ENCODE data around the gene FETUB. TPM values are rescaled to one million over a fixed set of nuclear protein-coding genes. Genes with fewer than 3 reads are reported as not detected.
A peak's percentile ranks its signal among the peaks of the same experiment; 100 is the strongest.
"Not testable (repeated sequence)": the region's sequence is repeated elsewhere in the genome, so short reads cannot be mapped to it uniquely, and the experiment has no call there.

Gene FETUB
- total RNA-seq, 1 donor from 2014 or later, result not detected

GRCh38 chr3:186613637-186614265 lies 26.4 kb upstream of the FETUB start:
- DNase-seq (ENCODE audit: low read depth), result no peak

- no peak for DNase-seq (ENCODE audit: low read depth)
Measured at GRCh38 chr3:186614266-186614596, 26.0 kb upstream of the FETUB start.

GRCh38 chr3:186614597-186615483 lies 25.4 kb upstream of the FETUB start:
- DNase-seq (ENCODE audit: low read depth), result peak; percentile 82

- no peak for DNase-seq (ENCODE audit: low read depth)
Measured at GRCh38 chr3:186616299-186616617, 23.9 kb upstream of the FETUB start.

- DNase-seq (ENCODE audit: low read depth), result peak; percentile 82
Measured at GRCh38 chr3:186617036-186617946, 22.9 kb upstream of the FETUB start.

- DNase-seq (ENCODE audit: low read depth), result no peak
Measured at GRCh38 chr3:186618318-186618938, 21.8 kb upstream of the FETUB start.

- no peak for DNase-seq (ENCODE audit: low read depth)
Measured at GRCh38 chr3:186619787-186620212, 20.4 kb upstream of the FETUB start.

GRCh38 chr3:186620213-186621092 lies 19.7 kb upstream of the FETUB start:
- no peak for DNase-seq (ENCODE audit: low read depth)

GRCh38 chr3:186621894-186622650 lies 18.1 kb upstream of the FETUB start:
- DNase-seq (ENCODE audit: low read depth), result no peak

GRCh38 chr3:186622651-186623310 lies 17.4 kb upstream of the FETUB start:
- no peak for DNase-seq (ENCODE audit: low read depth)

GRCh38 chr3:186624598-186624997 lies 15.6 kb upstream of the FETUB start:
- DNase-seq (ENCODE audit: low read depth), result no peak

- DNase-seq (ENCODE audit: low read depth), result no peak
Measured at GRCh38 chr3:186625600-186626042, 14.6 kb upstream of the FETUB start.

- DNase-seq (ENCODE audit: low read depth), result no peak
Measured at GRCh38 chr3:186626254-186626847, 13.8 kb upstream of the FETUB start.

- no peak for DNase-seq (ENCODE audit: low read depth)
Measured at GRCh38 chr3:186627852-186628414, 12.3 kb upstream of the FETUB start.

GRCh38 chr3:186628756-186629155 lies 11.4 kb upstream of the FETUB start:
- no peak for DNase-seq (ENCODE audit: low read depth)

- DNase-seq (ENCODE audit: low read depth), result no peak
Measured at GRCh38 chr3:186630950-186631641, 9.1 kb upstream of the FETUB start.

- no peak for DNase-seq (ENCODE audit: low read depth)
Measured at GRCh38 chr3:186633481-186633880, 6.7 kb upstream of the FETUB start.

- DNase-seq (ENCODE audit: low read depth), result not testable (repeated sequence)
Measured at GRCh38 chr3:186634207-186634606, 6.0 kb upstream of the FETUB start.

Measured in myocyte (in vitro differentiated cells).